GM10266 (cell line): Measurements from ENCODE around the gene PGD.

Experiments
- DNase-seq: peaks from one replicate; pipeline ENCODE4 v3.0.0; 2012; ENCODE audit errors: extremely low spot score
- TF ChIP-seq, protein P1 (sequence below): IDR thresholded peaks from 2 replicates; pipeline ENCODE4 v1.5.1; 2012; ENCODE audit warnings: mild to moderate bottlenecking, low read depth; ENCODE audit not compliant: control insufficient read depth, insufficient read depth; ENCODE audit errors: missing control alignments

PGD gene

GRCh38 chr1:10377365-10378029 lies 21.4 kb upstream of the PGD start:
- DNase-seq, result peak; percentile 64
- TF ChIP-seq, protein P1, sequence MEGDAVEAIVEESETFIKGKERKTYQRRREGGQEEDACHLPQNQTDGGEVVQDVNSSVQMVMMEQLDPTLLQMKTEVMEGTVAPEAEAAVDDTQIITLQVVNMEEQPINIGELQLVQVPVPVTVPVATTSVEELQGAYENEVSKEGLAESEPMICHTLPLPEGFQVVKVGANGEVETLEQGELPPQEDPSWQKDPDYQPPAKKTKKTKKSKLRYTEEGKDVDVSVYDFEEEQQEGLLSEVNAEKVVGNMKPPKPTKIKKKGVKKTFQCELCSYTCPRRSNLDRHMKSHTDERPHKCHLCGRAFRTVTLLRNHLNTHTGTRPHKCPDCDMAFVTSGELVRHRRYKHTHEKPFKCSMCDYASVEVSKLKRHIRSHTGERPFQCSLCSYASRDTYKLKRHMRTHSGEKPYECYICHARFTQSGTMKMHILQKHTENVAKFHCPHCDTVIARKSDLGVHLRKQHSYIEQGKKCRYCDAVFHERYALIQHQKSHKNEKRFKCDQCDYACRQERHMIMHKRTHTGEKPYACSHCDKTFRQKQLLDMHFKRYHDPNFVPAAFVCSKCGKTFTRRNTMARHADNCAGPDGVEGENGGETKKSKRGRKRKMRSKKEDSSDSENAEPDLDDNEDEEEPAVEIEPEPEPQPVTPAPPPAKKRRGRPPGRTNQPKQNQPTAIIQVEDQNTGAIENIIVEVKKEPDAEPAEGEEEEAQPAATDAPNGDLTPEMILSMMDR, result peak; percentile 66

DNA sequence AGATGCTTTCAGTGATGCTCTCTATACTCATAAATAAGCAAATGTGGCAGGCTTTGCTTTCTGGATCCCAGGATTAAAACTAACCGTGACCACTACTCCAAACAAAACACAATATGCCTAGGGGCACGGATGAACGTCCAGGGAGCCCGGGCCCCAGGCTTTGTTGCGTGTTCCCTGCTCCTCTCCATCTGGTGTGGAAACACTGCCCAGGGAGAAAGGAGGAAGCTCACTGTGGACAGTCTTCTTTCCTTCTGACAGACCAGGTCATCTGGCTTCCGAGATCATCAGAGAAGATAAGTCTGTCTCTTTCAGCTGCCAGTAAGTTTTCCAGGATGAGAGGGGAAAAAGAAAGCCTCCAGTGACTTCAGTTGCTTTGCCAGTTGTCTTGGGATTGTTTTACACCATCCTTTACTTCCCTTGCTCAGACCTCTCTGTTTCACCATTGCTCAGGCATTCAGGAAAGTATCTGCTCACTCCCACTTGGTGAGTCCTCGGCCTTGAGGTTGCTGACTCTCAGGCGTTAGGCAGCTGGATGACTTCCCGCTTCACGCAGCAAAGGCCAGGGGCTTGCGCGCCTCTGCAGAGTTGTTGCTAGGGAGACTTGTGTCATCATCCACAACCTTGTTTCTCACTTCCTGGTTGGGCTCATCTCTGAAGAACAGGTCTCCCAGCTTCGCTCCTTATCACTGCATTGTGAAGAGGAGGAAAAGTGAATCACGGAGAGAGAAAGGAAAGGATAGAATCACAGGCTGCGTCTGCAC lies 20.6 kb upstream of the PGD start:
- DNase-seq, result no peak
- TF ChIP-seq, protein P1, result no peak

GRCh38 chr1:10379101-10379620 lies 19.7 kb upstream of the PGD start:
- DNase-seq, result no peak
- TF ChIP-seq, protein P1, result no peak

- no peak for DNase-seq
- TF ChIP-seq, protein P1, result no peak
Measured at GRCh38 chr1:10379676-10380075, 19.2 kb upstream of the PGD start.

DNA sequence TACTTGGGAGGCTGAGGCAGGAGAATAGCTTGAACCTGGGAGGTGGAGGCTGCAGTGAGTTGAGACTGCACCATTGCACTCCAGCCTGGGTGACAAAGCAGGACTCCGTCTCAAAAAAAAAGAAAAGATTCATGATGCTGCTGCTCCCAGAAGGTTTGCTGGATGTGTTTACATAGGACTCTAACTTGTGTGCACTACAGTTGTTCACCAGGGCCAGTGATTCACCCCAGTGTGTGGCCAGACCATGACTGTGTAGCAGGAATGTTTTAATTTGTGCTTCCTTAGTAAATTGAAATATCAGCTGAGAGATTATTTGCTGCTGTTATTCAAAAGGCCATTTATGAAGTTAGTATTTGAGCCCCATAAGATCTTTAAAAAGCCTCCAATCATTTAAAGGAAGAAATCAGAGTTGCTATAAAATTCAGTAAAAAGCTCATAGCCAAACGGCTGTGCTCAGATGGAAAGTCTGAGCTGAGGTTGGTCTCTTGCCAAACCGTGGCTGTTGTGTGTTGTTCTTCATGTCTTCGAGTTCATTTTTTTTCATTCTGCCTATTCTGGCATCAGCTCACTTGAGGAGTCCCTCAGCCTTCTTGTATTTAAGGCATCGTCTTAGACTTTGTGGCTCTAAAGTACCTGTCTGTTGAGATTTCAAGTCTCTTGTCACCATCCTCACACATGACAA lies 18.1 kb upstream of the PGD start:
- no peak for DNase-seq

GRCh38 chr1:10383630-10384029 lies 15.2 kb upstream of the PGD start:
- TF ChIP-seq, protein P1, result no peak
- DNase-seq, result no peak

More for the DNA sequence above, 18.1 kb upstream of the PGD start:
- TF ChIP-seq, protein P1, result no peak
